WTC11 (cell line): Measurements from ENCODE around the gene HOATZ. TPM values are rescaled to one million over a fixed set of nuclear protein-coding genes. Genes with fewer than 3 reads are reported as not detected.

Experiments
- ATAC-seq: fragments of 200-7000 bp; cut with Tn5 transposase; 2 replicates; pipeline ENCODE4 v1.10.0; 2021; ENCODE audit warnings: mild to moderate bottlenecking, moderate library complexity
- CTCF ChIA-PET: fragments of 300-600 bp; sonication (Branson Sonifier 250); formaldehyde crosslinking; loops from one replicate; lab custom pipeline; 2021; ENCODE audit warnings: antibody characterized with exemption; lab: Charles Lee
- POLR2A ChIA-PET: fragments of 350-600 bp; sonication (Branson Sonifier 250); formaldehyde crosslinking; loops from one replicate; lab custom pipeline; 2021; ENCODE audit warnings: antibody characterized with exemption; lab: Charles Lee
- DNase-seq: peaks from one replicate; pipeline ENCODE4 v3.0.0; 2021; ENCODE audit warnings: low spot score
- H3K27ac Mint-ChIP-seq: 2 replicates; pipeline ENCODE4 v1.8.0; 2021; ENCODE audit warnings: mixed read lengths
- H3K27me3 Mint-ChIP-seq: 2 replicates; pipeline ENCODE4 v1.8.0; 2021; ENCODE audit warnings: low read depth, mild to moderate bottlenecking, moderate library complexity, mixed read lengths
- H3K36me3 Mint-ChIP-seq: 2 replicates; pipeline ENCODE4 v1.8.0; 2021; ENCODE audit warnings: mixed read lengths
- H3K4me1 Mint-ChIP-seq: 2 replicates; pipeline ENCODE4 v1.8.0; 2022; ENCODE audit warnings: mixed read lengths
- H3K4me3 Mint-ChIP-seq: 2 replicates; pipeline ENCODE4 v1.8.0; 2021; ENCODE audit warnings: mild to moderate bottlenecking, moderate library complexity, mixed read lengths
- H3K9me3 Mint-ChIP-seq: 2 replicates; pipeline ENCODE4 v1.8.0; 2021; ENCODE audit warnings: mixed read lengths
- CDX4 ChIP-seq: fragments of 250-450 bp; sonication (Bioruptor Pico); IDR thresholded peaks from 2 replicates; pipeline ENCODE4 v1.9.0; 2021; ENCODE audit warnings: moderate library complexity, mild to moderate bottlenecking, inconsistent platforms, borderline replicate concordance
- E2F4 ChIP-seq: sonication (generic); formaldehyde crosslinking; IDR thresholded peaks from 2 replicates; pipeline ENCODE4 v1.8.1; 2022; ENCODE audit warnings: low read depth, mild to moderate bottlenecking, moderate library complexity, missing genetic modification reagents, borderline replicate concordance
- ELF4 ChIP-seq: sonication (generic); formaldehyde crosslinking; IDR thresholded peaks from 2 replicates; pipeline ENCODE4 v1.8.1; 2022; ENCODE audit warnings: low read depth, mild to moderate bottlenecking, moderate library complexity, missing genetic modification reagents
- EMX1 ChIP-seq: fragments of 250-450 bp; sonication (Bioruptor Pico); IDR thresholded peaks from 2 replicates; pipeline ENCODE4 v1.8.0; 2021; ENCODE audit warnings: mild to moderate bottlenecking
- FOXJ3 ChIP-seq: sonication (generic); formaldehyde crosslinking; IDR thresholded peaks from 2 replicates; pipeline ENCODE4 v1.9.0; 2021; ENCODE audit warnings: missing genetic modification reagents, mild to moderate bottlenecking, borderline replicate concordance
- FOXK1 ChIP-seq: sonication (generic); formaldehyde crosslinking; IDR thresholded peaks from 2 replicates; pipeline ENCODE4 v1.8.0; 2022; ENCODE audit warnings: mild to moderate bottlenecking, moderate library complexity, missing genetic modification reagents
- HMGA2 ChIP-seq: fragments of 250-450 bp; sonication (Bioruptor Pico); IDR thresholded peaks from 2 replicates; pipeline ENCODE4 v1.4.0; 2021; ENCODE audit warnings: mild to moderate bottlenecking, moderate library complexity
- JAZF1 ChIP-seq: fragments of 250-450 bp; sonication (Bioruptor Pico); IDR thresholded peaks from 2 replicates; pipeline ENCODE4 v1.9.0; 2021; ENCODE audit warnings: moderate library complexity, mild to moderate bottlenecking, inconsistent platforms
- JUN ChIP-seq: sonication (generic); formaldehyde crosslinking; IDR thresholded peaks from 2 replicates; pipeline ENCODE4 v1.8.0; 2023; ENCODE audit warnings: mild to moderate bottlenecking, missing genetic modification reagents
- MLX ChIP-seq: sonication (generic); formaldehyde crosslinking; IDR thresholded peaks from 2 replicates; pipeline ENCODE4 v1.8.1; 2023; ENCODE audit warnings: mild to moderate bottlenecking, missing genetic modification reagents, moderate library complexity
- MYBL2 ChIP-seq: sonication (generic); formaldehyde crosslinking; IDR thresholded peaks from 2 replicates; pipeline ENCODE4 v1.8.1; 2023; ENCODE audit warnings: mild to moderate bottlenecking, moderate library complexity, missing genetic modification reagents
- NFYB ChIP-seq: sonication (generic); formaldehyde crosslinking; conservative IDR thresholded peaks from 2 replicates; pipeline ENCODE4 v1.8.0; 2022; ENCODE audit warnings: low read depth, missing genetic modification reagents
- NR3C1 ChIP-seq: sonication (generic); formaldehyde crosslinking; conservative IDR thresholded peaks from 2 replicates; pipeline ENCODE4 v1.8.1; 2023; ENCODE audit warnings: low read depth, mild to moderate bottlenecking, missing genetic modification reagents
- PRRX2 ChIP-seq: fragments of 250-450 bp; sonication (Bioruptor Pico); IDR thresholded peaks from 2 replicates; pipeline ENCODE4 v1.8.0; 2021; ENCODE audit warnings: mild to moderate bottlenecking
- SMAD3 ChIP-seq: sonication (generic); formaldehyde crosslinking; IDR thresholded peaks from 2 replicates; pipeline ENCODE4 v1.8.0; 2022; ENCODE audit warnings: missing genetic modification reagents, mild to moderate bottlenecking, borderline replicate concordance
- SP1 ChIP-seq: sonication (generic); formaldehyde crosslinking; conservative IDR thresholded peaks from 2 replicates; pipeline ENCODE4 v1.8.1; 2022; ENCODE audit warnings: missing genetic modification reagents
- TCF7 ChIP-seq: sonication (generic); formaldehyde crosslinking; IDR thresholded peaks from 2 replicates; pipeline ENCODE4 v1.8.0; 2022; ENCODE audit warnings: mild to moderate bottlenecking, low read depth, missing genetic modification reagents, moderate library complexity
- ZBTB21 ChIP-seq: sonication (generic); formaldehyde crosslinking; IDR thresholded peaks from 2 replicates; pipeline ENCODE4 v1.8.1; 2023; ENCODE audit warnings: mild to moderate bottlenecking, missing genetic modification reagents, borderline replicate concordance
- ZNF121 ChIP-seq: sonication (generic); formaldehyde crosslinking; IDR thresholded peaks from 2 replicates; pipeline ENCODE4 v1.8.0; 2023; ENCODE audit warnings: missing genetic modification reagents
- ZNF138 ChIP-seq: sonication (generic); formaldehyde crosslinking; conservative IDR thresholded peaks from 2 replicates; pipeline ENCODE4 v1.8.1; 2022; ENCODE audit warnings: mild to moderate bottlenecking, moderate library complexity, missing genetic modification reagents
- ZNF219 ChIP-seq: sonication (generic); formaldehyde crosslinking; IDR thresholded peaks from 2 replicates; pipeline ENCODE4 v1.8.0; 2023; ENCODE audit warnings: missing genetic modification reagents, mild to moderate bottlenecking, borderline replicate concordance
- ZNF317 ChIP-seq: sonication (generic); formaldehyde crosslinking; IDR thresholded peaks from 2 replicates; pipeline ENCODE4 v1.8.1; 2023; ENCODE audit warnings: low read depth, mild to moderate bottlenecking, moderate library complexity, missing genetic modification reagents, borderline replicate concordance
- ZNF416 ChIP-seq: fragments of 250-450 bp; sonication (Bioruptor Pico); IDR thresholded peaks from 2 replicates; pipeline ENCODE4 v1.9.0; 2021; ENCODE audit warnings: mild to moderate bottlenecking, inconsistent platforms
- ZNF423 ChIP-seq: fragments of 250-450 bp; sonication (Bioruptor Pico); IDR thresholded peaks from 2 replicates; pipeline ENCODE4 v2.1.2; 2022; ENCODE audit warnings: mild to moderate bottlenecking, moderate library complexity
- ZNF671 ChIP-seq: fragments of 250-450 bp; sonication (Bioruptor Pico); IDR thresholded peaks from 2 replicates; pipeline ENCODE4 v1.8.0; 2021; ENCODE audit warnings: mild to moderate bottlenecking
- ZSCAN18 ChIP-seq: fragments of 250-450 bp; sonication (Bioruptor Pico); IDR thresholded peaks from 2 replicates; pipeline ENCODE4 v2.1.2; 2022; ENCODE audit warnings: mild to moderate bottlenecking, moderate library complexity
- total RNA-seq: library from RNA; stranded (reverse); gene quantifications from 3 replicates; pipeline ENCODE4 v1.2.3, GENCODE V29; 2021

HOATZ gene
- total RNA-seq, 1 experiment from 2014 or later = not detected

- Mint-ChIP-seq H3K27me3 (no peaks in the 10 kb centered on the region), H3K36me3 (no peaks in the 10 kb centered on the region), H3K4me1 (peaks cover 5% of the 10 kb centered on the region), H3K9me3 (no peaks in the 10 kb centered on the region), H3K4me3 (no peak overlapping the region), H3K27ac (no peak overlapping the region)
- POLR2A ChIA-PET = no interaction called here
- ATAC-seq = no peak
- DNase-seq = no peak
- TF ChIP-seq SMAD3 (CRISPR knock-in tag) (no peak), HMGA2 (CRISPR knock-in tag) (no peak), SP1 (CRISPR knock-in tag) (no peak), NFYB (CRISPR knock-in tag) (no peak), JUN (CRISPR knock-in tag) (no peak), E2F4 (no peak), MYBL2 (CRISPR knock-in tag) (no peak), TCF7 (CRISPR knock-in tag) (no peak), ZBTB21 (CRISPR knock-in tag) (no peak), FOXJ3 (CRISPR knock-in tag) (no peak), ZSCAN18 (CRISPR knock-in tag) (no peak), ZNF423 (CRISPR knock-in tag) (no peak), PRRX2 (CRISPR knock-in tag) (no peak), ZNF671 (CRISPR knock-in tag) (no peak), ZNF121 (CRISPR knock-in tag) (no peak), ZNF317 (CRISPR knock-in tag) (no peak), EMX1 (CRISPR knock-in tag) (no peak), ZNF219 (CRISPR knock-in tag) (no peak), CDX4 (CRISPR knock-in tag) (no peak)
- CTCF ChIA-PET = interaction anchor here (0.5 to 0.7 kb wide), 2 partner anchors 16 to 756 kb away, joined by 3 read pairs; partner anchors contain the start of gene LAYN
These were observed 9.5 kb downstream of the HOATZ start for GRCh38 chr11:111524056-111524455.

GRCh38 chr11:111525456-111525855 lies 10.9 kb downstream of the HOATZ start:
- H3K9me3 Mint-ChIP-seq = no peaks in the 10 kb centered on the region
- ATAC-seq (no peak), DNase-seq (no peak)
- no peak for TF ChIP-seq ZNF138
- no peak overlapping the region for H3K27ac Mint-ChIP-seq
- peaks cover 5% of the 10 kb centered on the region for H3K4me1 Mint-ChIP-seq
- H3K27me3 Mint-ChIP-seq = no peaks in the 10 kb centered on the region
- ChIA-PET POLR2A (no interaction called here), CTCF (no interaction called here)
- H3K4me3 Mint-ChIP-seq = no peak overlapping the region
- no peaks in the 10 kb centered on the region for H3K36me3 Mint-ChIP-seq

- no peak for ATAC-seq
- H3K4me3 Mint-ChIP-seq = no peak overlapping the region
- no peaks in the 10 kb centered on the region for H3K27me3 Mint-ChIP-seq
- no peaks in the 10 kb centered on the region for H3K36me3 Mint-ChIP-seq
- no peak for TF ChIP-seq ZNF423 (CRISPR knock-in tag)
- no peak for TF ChIP-seq FOXK1 (CRISPR knock-in tag)
- no peak for TF ChIP-seq ZNF416 (CRISPR knock-in tag)
- no peak for TF ChIP-seq MLX (CRISPR knock-in tag)
- no peak for TF ChIP-seq ZNF219 (CRISPR knock-in tag)
- TF ChIP-seq JAZF1 (CRISPR knock-in tag) = no peak
- TF ChIP-seq ELF4 = no peak
- no peak for TF ChIP-seq NR3C1 (CRISPR knock-in tag)
- POLR2A ChIA-PET = no interaction called here
- no peaks in the 10 kb centered on the region for H3K9me3 Mint-ChIP-seq
- no peak overlapping the region for H3K27ac Mint-ChIP-seq
- peaks cover 5% of the 10 kb centered on the region for H3K4me1 Mint-ChIP-seq
- CTCF ChIA-PET = no interaction called here
- DNase-seq = no peak
These were observed 11.9 kb downstream of the HOATZ start for GRCh38 chr11:111526501-111526900.
